ENCODE measurements around the gene LRPAP1. TPM values are rescaled to one million over a fixed set of nuclear protein-coding genes. Genes with fewer than 3 reads are reported as not detected.
A peak's percentile ranks its signal among the peaks of the same experiment; 100 is the strongest.

Gene LRPAP1
- total RNA-seq, 1 donor from 2014 or later: 15.7 TPM

DNA sequence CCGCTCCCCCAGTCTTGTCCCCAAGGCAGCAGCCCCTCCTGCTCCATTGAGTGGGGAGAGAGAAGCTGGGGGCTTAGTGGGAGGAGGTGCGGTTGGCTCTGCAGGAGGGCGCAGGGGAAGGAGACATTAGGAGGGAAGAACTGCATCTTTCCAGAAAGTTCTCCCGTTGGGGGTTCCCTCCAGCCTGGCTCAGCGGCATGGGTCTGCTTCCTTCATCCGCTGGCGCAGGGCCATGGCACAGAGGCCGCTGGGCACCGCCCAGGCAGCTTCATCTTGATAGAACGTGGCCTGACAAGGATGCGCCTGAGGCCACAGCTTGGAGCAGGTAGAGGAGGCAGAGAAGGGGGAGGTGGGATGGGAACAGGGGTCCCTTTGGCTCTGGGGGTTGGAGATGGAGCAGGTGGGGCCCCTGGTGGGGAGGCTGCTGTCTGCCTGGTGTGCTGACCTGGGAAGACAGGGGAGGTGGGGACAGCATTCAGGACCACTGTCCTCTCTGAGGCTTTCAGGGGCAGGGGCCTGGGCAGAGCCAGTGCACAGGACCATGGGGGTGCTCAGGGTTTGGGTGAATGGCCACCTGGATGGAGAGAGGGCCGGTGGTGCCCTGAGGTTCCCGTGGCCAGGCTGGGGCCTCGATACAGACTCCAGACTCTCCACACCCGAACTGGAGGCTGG lies 57.0 kb downstream of the LRPAP1 start:
- Histone ChIP-seq H3K36me3 (ENCODE audit: control insufficient read depth in 3 of 3, insufficient read depth in 3 of 3, low read length in 3 of 3) (peaks cover 3 to 25% (median 3%) of the 10 kb centered on the region in 3 donors), H3K4me1 (ENCODE audit: control insufficient read depth in 3 of 3, insufficient read depth in 3 of 3, low read length in 3 of 3) (peaks cover 11 to 64% (median 36%) of the 10 kb centered on the region in 3 donors), H3K9me3 (ENCODE audit: control insufficient read depth in 3 of 3, low read length in 3 of 3) (no peaks in the 10 kb centered on the region), H3K9ac (ENCODE audit: low read depth in 1 of 3, low read length in 3 of 3) (no peak overlapping the region), H3K27ac (ENCODE audit: low read depth, low read length) (no peak overlapping the region), H3K27me3 (ENCODE audit: control insufficient read depth in 3 of 3, insufficient read depth in 3 of 3, low read length in 3 of 3) (peaks cover 0 to 2% (median 0%) of the 10 kb centered on the region in 3 donors), H3K4me3 (ENCODE audit: low read length in 3 of 3) (no peak overlapping the region)

DNA sequence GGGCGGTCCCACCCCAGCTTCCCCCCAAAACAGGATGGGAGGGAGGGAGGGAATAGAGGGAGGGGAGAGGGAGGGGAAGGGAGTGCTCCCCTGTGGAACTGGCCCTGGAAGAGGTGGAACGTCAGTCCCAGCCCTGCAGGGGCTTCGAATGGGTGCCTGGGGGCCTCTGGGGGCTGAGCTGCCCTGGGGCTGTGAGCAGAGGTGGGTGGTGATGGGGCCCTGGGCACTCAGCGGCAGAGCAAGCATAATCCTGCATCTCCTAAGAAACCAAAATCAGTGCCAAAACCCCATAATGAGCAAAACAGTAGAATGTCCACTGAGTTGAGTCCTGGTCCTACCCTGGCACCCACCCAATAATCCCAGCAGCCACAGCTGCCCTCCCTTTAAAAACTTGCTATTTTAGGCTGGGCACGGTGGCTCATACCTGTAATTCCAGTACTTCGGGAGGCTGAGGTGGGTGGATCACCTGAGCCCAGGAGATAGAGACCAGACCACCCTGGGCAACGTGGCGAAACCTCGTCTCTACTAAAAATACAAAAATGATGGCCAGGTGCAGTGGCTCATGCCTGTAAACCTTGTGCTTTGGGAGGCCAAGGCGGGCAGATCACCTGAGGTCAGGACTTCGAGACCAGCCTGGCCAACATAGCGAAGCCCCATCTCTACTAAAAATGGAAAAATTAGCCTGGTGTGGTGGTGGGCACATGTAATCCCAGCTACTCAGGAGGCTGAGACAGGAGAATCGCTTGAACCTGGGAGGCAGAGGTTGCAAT lies 58.0 kb downstream of the LRPAP1 start:
- no peak overlapping the region for H3K4me3 ChIP-seq (ENCODE audit: low read length in 3 of 3)
- peaks cover 8 to 63% (median 31%) of the 10 kb centered on the region in 3 donors for H3K4me1 ChIP-seq (ENCODE audit: control insufficient read depth in 3 of 3, insufficient read depth in 3 of 3, low read length in 3 of 3)
- no peak overlapping the region for H3K27ac ChIP-seq (ENCODE audit: low read depth, low read length)
- no peak overlapping the region for H3K9ac ChIP-seq (ENCODE audit: low read depth in 1 of 3, low read length in 3 of 3)
- peaks cover 3 to 25% (median 3%) of the 10 kb centered on the region in 3 donors for H3K36me3 ChIP-seq (ENCODE audit: control insufficient read depth in 3 of 3, insufficient read depth in 3 of 3, low read length in 3 of 3)
- H3K27me3 ChIP-seq (ENCODE audit: control insufficient read depth in 3 of 3, insufficient read depth in 3 of 3, low read length in 3 of 3): peaks cover 0 to 4% (median 0%) of the 10 kb centered on the region in 3 donors
- H3K9me3 ChIP-seq (ENCODE audit: control insufficient read depth in 3 of 3, low read length in 3 of 3): no peaks in the 10 kb centered on the region

DNA sequence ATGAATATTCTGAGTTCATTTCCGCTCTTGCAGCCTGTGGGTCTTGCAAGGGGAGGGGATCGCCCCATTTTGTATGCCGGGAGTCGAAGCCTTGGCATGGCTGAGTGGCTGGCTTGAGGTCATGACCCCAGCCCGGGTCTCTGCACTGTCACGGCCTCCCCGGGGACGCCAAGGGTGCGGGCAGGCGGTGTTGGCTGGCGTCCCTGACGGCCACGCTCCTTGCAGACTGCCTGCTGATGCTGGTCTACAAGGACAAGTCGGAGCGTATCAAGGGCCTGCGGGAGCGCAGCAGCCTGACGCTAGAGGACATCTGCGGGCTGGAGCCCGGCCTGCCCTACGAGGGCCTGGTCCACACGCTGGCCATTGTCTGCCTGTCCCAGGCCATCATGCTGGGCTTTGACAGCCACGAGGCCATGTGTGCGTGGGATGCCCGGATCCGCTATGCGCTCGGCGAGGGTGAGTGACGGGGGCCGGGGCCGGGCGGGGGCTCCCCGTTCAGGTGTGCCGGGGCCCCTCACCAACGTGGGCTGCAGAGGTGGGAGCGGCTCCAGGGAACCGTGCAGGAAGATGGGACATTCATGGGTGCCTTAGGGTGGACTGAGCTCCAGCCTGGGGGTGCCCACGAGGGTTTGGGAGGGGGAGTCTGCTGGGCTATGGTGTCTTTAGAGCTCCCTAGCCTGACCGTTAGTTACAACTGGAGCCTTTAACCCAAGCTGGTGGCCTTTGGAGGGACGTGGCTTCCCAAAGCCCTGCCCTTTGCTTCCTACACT lies 58.9 kb downstream of the LRPAP1 start:
- Histone ChIP-seq H3K9ac (ENCODE audit: low read depth in 1 of 3, low read length in 3 of 3) (peak overlapping the region in 1 of 3 donors; percentile 64), H3K4me1 (ENCODE audit: control insufficient read depth in 3 of 3, insufficient read depth in 3 of 3, low read length in 3 of 3) (peaks cover 10 to 65% (median 39%) of the 10 kb centered on the region in 3 donors), H3K27ac (ENCODE audit: low read depth, low read length) (no peak overlapping the region), H3K9me3 (ENCODE audit: control insufficient read depth in 3 of 3, low read length in 3 of 3) (no peaks in the 10 kb centered on the region), H3K27me3 (ENCODE audit: control insufficient read depth in 3 of 3, insufficient read depth in 3 of 3, low read length in 3 of 3) (peaks cover 0 to 4% (median 0%) of the 10 kb centered on the region in 3 donors), H3K36me3 (ENCODE audit: control insufficient read depth in 3 of 3, insufficient read depth in 3 of 3, low read length in 3 of 3) (peaks cover 3 to 22% (median 3%) of the 10 kb centered on the region in 3 donors), H3K4me3 (ENCODE audit: low read length in 3 of 3) (peak overlapping the region in 1 of 3 donors; percentile 13)

DNA sequence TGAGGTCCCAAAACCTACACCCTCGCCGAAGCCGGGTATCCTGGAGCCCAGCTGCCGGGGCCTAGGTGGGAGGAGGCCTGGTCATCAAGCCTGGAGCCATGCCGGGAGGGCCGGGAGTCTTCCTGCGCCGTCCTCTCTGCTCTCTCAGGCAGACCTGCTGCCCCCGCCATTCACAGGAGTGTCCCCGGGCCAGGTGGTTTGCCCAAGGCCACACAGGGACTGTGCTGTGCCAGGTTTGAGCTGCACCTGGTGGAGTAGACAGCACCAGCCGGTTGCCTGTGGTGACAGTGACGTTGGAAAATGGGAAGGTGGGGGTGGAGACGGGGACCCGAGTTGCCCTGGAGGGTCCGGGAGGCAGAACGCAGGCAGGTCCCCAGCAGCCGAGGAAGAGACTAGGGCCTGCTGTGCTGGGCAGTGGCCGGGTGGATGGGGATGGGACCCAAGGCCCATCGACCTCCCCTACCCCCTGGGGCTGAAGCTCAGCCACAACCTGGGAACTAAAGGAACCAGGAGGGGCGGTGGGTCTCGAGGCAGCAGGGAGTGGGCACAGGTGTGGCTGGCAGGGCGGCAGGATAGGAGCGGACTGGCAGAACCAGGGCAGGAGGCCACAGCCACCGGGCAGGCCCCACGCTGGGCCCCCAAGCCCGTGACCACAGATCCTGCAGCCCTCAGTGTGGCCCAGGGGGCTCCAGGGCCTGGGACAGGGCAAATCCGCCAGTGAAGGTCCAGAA lies 59.6 kb downstream of the LRPAP1 start:
- Histone ChIP-seq H3K9ac (ENCODE audit: low read depth in 1 of 3, low read length in 3 of 3) (peak overlapping the region in 2 of 3 donors; percentile 47 to 64), H3K9me3 (ENCODE audit: control insufficient read depth in 3 of 3, low read length in 3 of 3) (peaks cover 0 to 4% (median 0%) of the 10 kb centered on the region in 3 donors), H3K36me3 (ENCODE audit: control insufficient read depth in 3 of 3, insufficient read depth in 3 of 3, low read length in 3 of 3) (peaks cover 3 to 20% (median 3%) of the 10 kb centered on the region in 3 donors), H3K27me3 (ENCODE audit: control insufficient read depth in 3 of 3, insufficient read depth in 3 of 3, low read length in 3 of 3) (peaks cover 0 to 4% (median 0%) of the 10 kb centered on the region in 3 donors), H3K27ac (ENCODE audit: low read depth, low read length) (no peak overlapping the region), H3K4me3 (ENCODE audit: low read length in 3 of 3) (peak overlapping the region in 1 of 3 donors; percentile 13), H3K4me1 (ENCODE audit: control insufficient read depth in 3 of 3, insufficient read depth in 3 of 3, low read length in 3 of 3) (peaks cover 11 to 69% (median 47%) of the 10 kb centered on the region in 3 donors)

DNA sequence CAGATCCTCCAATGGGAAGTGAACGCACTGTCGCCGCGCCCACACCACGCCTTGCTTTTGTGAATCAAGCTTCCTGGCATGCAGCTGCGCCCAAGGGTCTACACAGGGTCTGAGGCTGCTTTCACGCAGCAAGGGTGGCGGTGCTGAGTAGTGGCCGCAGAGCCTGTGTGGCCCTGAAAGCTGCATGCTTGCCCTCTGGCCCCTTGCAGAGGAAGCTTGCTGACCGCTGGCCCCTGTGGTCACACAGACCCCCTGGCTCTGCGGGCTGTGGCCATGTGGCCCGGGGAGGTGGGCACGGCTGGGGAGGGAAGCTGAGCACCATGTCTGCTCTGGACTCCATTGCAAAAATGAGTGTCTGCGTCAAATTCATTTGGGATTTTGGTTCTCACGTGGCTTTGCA lies 60.3 kb downstream of the LRPAP1 start:
- Histone ChIP-seq H3K4me3 (ENCODE audit: low read length in 3 of 3) (no peak overlapping the region), H3K27me3 (ENCODE audit: control insufficient read depth in 3 of 3, insufficient read depth in 3 of 3, low read length in 3 of 3) (peaks cover 0 to 4% (median 0%) of the 10 kb centered on the region in 3 donors), H3K27ac (ENCODE audit: low read depth, low read length) (no peak overlapping the region), H3K9ac (ENCODE audit: low read depth in 1 of 3, low read length in 3 of 3) (peak overlapping the region in 1 of 3 donors; percentile 64), H3K4me1 (ENCODE audit: control insufficient read depth in 3 of 3, insufficient read depth in 3 of 3, low read length in 3 of 3) (peaks cover 13 to 68% (median 52%) of the 10 kb centered on the region in 3 donors), H3K36me3 (ENCODE audit: control insufficient read depth in 3 of 3, insufficient read depth in 3 of 3, low read length in 3 of 3) (peaks cover 0 to 15% (median 3%) of the 10 kb centered on the region in 3 donors), H3K9me3 (ENCODE audit: control insufficient read depth in 3 of 3, low read length in 3 of 3) (peaks cover 0 to 4% (median 0%) of the 10 kb centered on the region in 3 donors)

DNA sequence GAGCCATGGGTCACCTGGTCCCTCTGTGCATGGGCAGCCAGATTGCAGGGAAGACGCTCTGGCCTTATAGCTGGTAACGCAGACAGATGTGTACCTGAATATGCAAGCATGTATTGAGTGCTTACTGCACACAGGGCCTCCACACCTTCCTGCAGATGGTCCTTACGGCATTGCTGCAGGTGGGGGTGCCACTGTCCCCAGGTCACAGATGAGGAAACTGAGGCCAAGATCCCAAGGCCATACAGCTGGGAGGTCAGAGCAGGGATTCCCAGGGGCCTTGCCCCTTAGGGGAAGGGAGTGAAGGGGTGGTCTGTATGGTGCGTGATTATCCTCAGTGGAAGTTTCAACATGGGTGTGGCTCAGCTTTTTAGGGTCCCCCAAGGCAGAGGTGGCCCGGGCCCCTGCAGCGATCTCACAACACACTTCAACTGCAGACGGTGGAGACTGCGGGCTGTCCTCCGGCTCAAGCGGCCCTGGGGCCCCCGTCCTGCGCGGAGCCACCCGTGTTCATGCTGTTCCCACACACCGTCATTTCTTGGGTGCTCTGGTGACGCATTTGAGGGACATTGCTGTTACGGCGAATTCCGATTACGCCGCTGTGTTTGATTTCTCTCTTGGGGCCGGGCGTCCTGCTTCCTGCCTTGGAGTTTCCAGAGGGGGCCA lies 61.0 kb downstream of the LRPAP1 start:
- Histone ChIP-seq H3K9ac (ENCODE audit: low read depth in 1 of 3, low read length in 3 of 3) (no peak overlapping the region), H3K27me3 (ENCODE audit: control insufficient read depth in 3 of 3, insufficient read depth in 3 of 3, low read length in 3 of 3) (peaks cover 0 to 4% (median 0%) of the 10 kb centered on the region in 3 donors), H3K4me1 (ENCODE audit: control insufficient read depth in 3 of 3, insufficient read depth in 3 of 3, low read length in 3 of 3) (peaks cover 18 to 74% (median 58%) of the 10 kb centered on the region in 3 donors)

DNA sequence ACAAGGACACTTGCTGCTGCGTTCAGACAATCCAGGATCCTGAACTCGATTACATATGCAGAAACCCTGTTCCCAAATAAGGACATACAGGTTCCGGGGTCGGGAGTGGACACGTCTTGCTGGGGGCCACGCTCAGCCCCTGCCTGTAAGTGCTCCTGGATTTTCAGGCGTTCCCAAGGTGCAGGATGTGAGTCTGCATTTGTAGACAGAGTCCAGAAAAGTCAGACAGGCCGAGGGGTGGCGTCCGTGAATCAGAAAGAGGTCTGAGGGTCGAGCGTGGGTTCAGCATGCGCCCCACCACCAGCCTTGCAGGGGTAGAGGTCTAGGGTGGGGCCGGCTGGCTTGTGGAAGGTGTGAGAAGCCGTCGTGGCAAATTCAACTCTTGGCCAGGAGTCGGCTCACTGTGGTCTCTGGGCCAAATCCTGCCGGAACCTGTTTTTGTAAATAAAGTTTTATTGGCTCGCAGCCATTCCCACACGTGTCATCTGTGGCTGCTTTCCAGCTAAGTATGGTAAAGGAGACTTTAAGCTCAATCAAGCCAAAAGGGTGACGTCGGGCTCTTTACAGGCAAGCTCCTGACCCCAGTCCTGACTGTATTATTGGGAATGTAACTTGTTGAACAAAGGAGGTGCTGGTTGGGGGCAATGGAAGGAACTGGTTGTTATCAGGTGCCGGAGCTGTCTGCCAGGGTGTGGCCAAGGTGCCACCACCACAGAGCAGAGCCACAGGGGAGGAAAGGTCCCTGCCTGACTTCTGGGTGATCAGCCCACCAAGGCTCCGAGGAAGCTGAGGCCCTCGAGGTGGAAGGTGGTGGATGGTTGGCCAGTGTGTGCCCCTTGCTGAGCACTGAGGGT lies 61.8 kb downstream of the LRPAP1 start:
- H3K4me3 ChIP-seq (ENCODE audit: low read length in 3 of 3): no peak overlapping the region
- H3K27me3 ChIP-seq (ENCODE audit: control insufficient read depth in 3 of 3, insufficient read depth in 3 of 3, low read length in 3 of 3): peaks cover 0 to 4% (median 0%) of the 10 kb centered on the region in 3 donors
- peaks cover 0 to 4% (median 0%) of the 10 kb centered on the region in 3 donors for H3K9me3 ChIP-seq (ENCODE audit: control insufficient read depth in 3 of 3, low read length in 3 of 3)
- peaks cover 24 to 80% (median 66%) of the 10 kb centered on the region in 3 donors for H3K4me1 ChIP-seq (ENCODE audit: control insufficient read depth in 3 of 3, insufficient read depth in 3 of 3, low read length in 3 of 3)
- no peak overlapping the region for H3K27ac ChIP-seq (ENCODE audit: low read depth, low read length)
- peaks cover 0 to 9% (median 0%) of the 10 kb centered on the region in 3 donors for H3K36me3 ChIP-seq (ENCODE audit: control insufficient read depth in 3 of 3, insufficient read depth in 3 of 3, low read length in 3 of 3)
- H3K9ac ChIP-seq (ENCODE audit: low read depth in 1 of 3, low read length in 3 of 3): peak overlapping the region in 1 of 3 donors; percentile 62

More for the DNA sequence above, 61.0 kb downstream of the LRPAP1 start:
- no peak overlapping the region for H3K27ac ChIP-seq (ENCODE audit: low read depth, low read length)
- peaks cover 0 to 4% (median 0%) of the 10 kb centered on the region in 3 donors for H3K9me3 ChIP-seq (ENCODE audit: control insufficient read depth in 3 of 3, low read length in 3 of 3)
- H3K4me3 ChIP-seq (ENCODE audit: low read length in 3 of 3): no peak overlapping the region
- H3K36me3 ChIP-seq (ENCODE audit: control insufficient read depth in 3 of 3, insufficient read depth in 3 of 3, low read length in 3 of 3): peaks cover 0 to 9% (median 0%) of the 10 kb centered on the region in 3 donors
